A673 (cell line): ENCODE data around the gene ENGASE. TPM values are rescaled to one million over a fixed set of nuclear protein-coding genes. Genes with fewer than 3 reads are reported as not detected.
"Not testable (repeated sequence)": the region's sequence is repeated elsewhere in the genome, so short reads cannot be mapped to it uniquely, and the experiment has no call there.

Experiments used
- BruUV-seq: library from RNA; stranded (reverse); fragments of 400-500 nt; replicated peaks from 2 replicates; lab custom pipeline; 2021; lab: Mats Ljungman, UMichigan
- CTCF ChIA-PET: fragments of 300-600 bp; sonication (Branson Sonifier 250); formaldehyde crosslinking; loops from one replicate; lab custom pipeline; 2022; ENCODE audit warnings: antibody characterized with exemption; lab: Charles Lee
- POLR2A ChIA-PET: fragments of 300-600 bp; sonication (Branson Sonifier 250); formaldehyde crosslinking; loops from one replicate; lab custom pipeline; 2022; ENCODE audit warnings: antibody characterized with exemption; ENCODE audit not compliant: low non-redundant PET; lab: Charles Lee
- DNase-seq: peaks from one replicate; pipeline ENCODE4 v3.0.0-alpha.2; 2015; ENCODE audit warnings: low spot score
- H3K27ac ChIP-seq: fragments of 200-600 bp; sonication (generic); 2 replicates; pipeline ENCODE4 v1.5.1; 2016; ENCODE audit warnings: mixed run types, low read depth, mild to moderate bottlenecking, mixed read lengths, antibody characterized with exemption, low read length; ENCODE audit not compliant: poor library complexity, severe bottlenecking
- H3K27me3 ChIP-seq: fragments of 200-600 bp; sonication (generic); replicated peaks from 2 replicates; pipeline ENCODE4 v1.6.1; 2017; ENCODE audit warnings: mixed run types, low read depth, mild to moderate bottlenecking, mixed read lengths, antibody characterized with exemption, low read length; ENCODE audit not compliant: insufficient read depth, poor library complexity
- H3K36me3 ChIP-seq: fragments of 200-600 bp; sonication (generic); 2 replicates; pipeline ENCODE4 v1.6.1; 2016; ENCODE audit warnings: mixed run types, mild to moderate bottlenecking, mixed read lengths, antibody characterized with exemption, low read length; ENCODE audit not compliant: insufficient read depth, poor library complexity, severe bottlenecking
- H3K4me1 ChIP-seq: fragments of 200-600 bp; sonication (generic); 2 replicates; pipeline ENCODE4 v1.6.1; 2017; ENCODE audit warnings: mixed run types, mild to moderate bottlenecking, mixed read lengths, antibody characterized with exemption, low read length; ENCODE audit not compliant: insufficient read depth, poor library complexity, severe bottlenecking
- H3K4me3 ChIP-seq: fragments of 200-600 bp; sonication (generic); 2 replicates; pipeline ENCODE4 v1.5.1; 2016; ENCODE audit warnings: low read depth, mixed run types, mild to moderate bottlenecking, mixed read lengths, low read length; ENCODE audit not compliant: poor library complexity, severe bottlenecking
- H3K9me3 ChIP-seq: fragments of 200-600 bp; sonication (generic); 2 replicates; pipeline ENCODE4 v1.6.1; 2016; ENCODE audit warnings: mixed run types, low read depth, mild to moderate bottlenecking, mixed read lengths, antibody characterized with exemption, low read length; ENCODE audit not compliant: poor library complexity, severe bottlenecking
- CTCF ChIP-seq: fragments of 300-800, 200-600 bp; sonication (generic); conservative IDR thresholded peaks from 2 replicates; pipeline ENCODE4 v1.5.1; 2017; ENCODE audit warnings: low read depth, mild to moderate bottlenecking, antibody characterized with exemption, low read length, moderate library complexity, mixed read lengths
- EZH2 ChIP-seq: fragments of 200-600 bp; sonication (generic); IDR thresholded peaks from 2 replicates; pipeline ENCODE4 v1.6.1; 2017; ENCODE audit warnings: borderline replicate concordance, low read depth, mild to moderate bottlenecking, mixed read lengths, antibody characterized with exemption, low read length; ENCODE audit not compliant: poor library complexity, severe bottlenecking
- intact Hi-C: fragments of 100-400 bp; cut with micrococcal nuclease; formaldehyde crosslinking; loops from one replicate; pipeline ENCODE4 v1.10.0; 2022; ENCODE audit not compliant: unreplicated experiment
- total RNA-seq: library from RNA; stranded (reverse); gene quantifications from 2 replicates; pipeline ENCODE4 v1.2.3, GENCODE V29; 2021

Gene ENGASE
- total RNA-seq, 1 experiment from 2014 or later = 24.4 TPM

DNA sequence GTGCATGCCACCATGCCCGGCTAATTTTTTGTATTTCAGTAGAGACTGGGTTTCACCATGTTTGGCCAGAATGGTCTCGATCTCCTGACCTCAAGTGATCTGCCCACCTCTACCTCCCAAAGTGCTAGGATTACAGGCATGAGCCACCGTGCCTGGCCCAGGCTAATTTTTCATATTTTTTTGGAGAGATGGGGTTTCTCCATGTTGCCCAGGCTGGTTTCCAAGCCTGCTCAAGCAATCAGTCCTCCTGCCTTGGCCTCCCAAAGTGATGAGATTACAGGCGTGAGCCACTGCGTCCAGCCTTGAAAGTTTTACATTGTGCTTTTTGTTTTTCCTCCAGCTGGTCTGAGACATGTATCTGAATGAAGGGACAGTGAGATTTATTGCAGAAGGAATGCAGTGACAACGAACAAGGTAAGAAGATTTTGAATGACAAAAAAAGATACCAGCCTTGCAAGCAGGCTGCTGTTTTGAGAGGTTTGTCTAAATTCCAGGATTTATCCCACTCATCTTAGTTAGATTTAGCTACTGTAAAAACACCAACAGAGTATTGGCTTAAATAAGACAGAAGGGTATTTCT, 3.4 kb upstream of the ENGASE start:
- Histone ChIP-seq H3K27me3 (no peaks in the 10 kb centered on the region), H3K27ac (no peak overlapping the region), H3K9me3 (no peaks in the 10 kb centered on the region), H3K36me3 (no peaks in the 10 kb centered on the region), H3K4me1 (no peaks in the 10 kb centered on the region), H3K4me3 (no peak overlapping the region)
- ChIA-PET POLR2A (interaction anchor here (0.7 kb wide), 1 partner anchor 282 kb away, joined by 3 read pairs; no protein-coding TSS in a partner anchor), CTCF (no interaction called here)
- intact Hi-C loops = no loop called here
- TF ChIP-seq EZH2 = no peak
- TF ChIP-seq CTCF = no peak
- BruUV-seq = no TSS peak
- no peak for DNase-seq

DNA sequence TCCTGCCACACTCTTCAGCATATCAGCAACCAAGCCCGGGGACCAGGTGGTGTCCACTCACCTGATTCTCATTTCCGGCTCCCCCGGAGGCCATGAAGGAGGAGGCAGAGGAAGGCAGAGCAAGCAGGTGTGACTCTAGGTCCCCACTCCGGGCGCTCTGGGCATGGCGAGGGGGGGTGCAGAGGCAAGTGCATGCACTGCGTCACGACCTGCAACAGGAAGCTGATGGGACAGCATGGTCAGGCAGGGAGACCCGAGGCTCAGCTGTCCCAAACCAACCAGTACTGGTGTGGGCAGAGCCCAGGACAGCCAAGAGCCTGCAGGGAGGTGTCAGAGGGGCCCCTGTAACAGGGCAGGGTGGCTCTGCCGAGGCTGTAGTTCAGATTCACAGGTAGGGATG, 2.1 kb upstream of the ENGASE start:
- Histone ChIP-seq H3K27ac (no peak overlapping the region), H3K27me3 (no peaks in the 10 kb centered on the region), H3K4me1 (no peaks in the 10 kb centered on the region), H3K4me3 (no peak overlapping the region), H3K9me3 (no peaks in the 10 kb centered on the region), H3K36me3 (peaks cover 2% of the 10 kb centered on the region)
- ChIA-PET POLR2A (no interaction called here), CTCF (interaction anchor here (0.6 kb wide), 1 partner anchor 21 kb away, joined by 4 read pairs; no protein-coding TSS in a partner anchor)
- BruUV-seq = no TSS peak
- no peak for DNase-seq
- intact Hi-C loops = no loop called here
- TF ChIP-seq EZH2 = no peak
- no peak for TF ChIP-seq CTCF

GRCh38 chr17:79073016-79073705, 1.5 kb upstream of the ENGASE start:
- intact Hi-C loops = no loop called here
- no peak for TF ChIP-seq EZH2
- BruUV-seq = no TSS peak
- no peaks in the 10 kb centered on the region for H3K27me3 ChIP-seq
- ChIA-PET POLR2A (no interaction called here), CTCF (no interaction called here)
- peaks cover 3% of the 10 kb centered on the region for H3K36me3 ChIP-seq
- H3K9me3 ChIP-seq = no peaks in the 10 kb centered on the region
- no peak overlapping the region for H3K4me3 ChIP-seq
- no peaks in the 10 kb centered on the region for H3K4me1 ChIP-seq
- DNase-seq = no peak
- H3K27ac ChIP-seq = no peak overlapping the region

DNA sequence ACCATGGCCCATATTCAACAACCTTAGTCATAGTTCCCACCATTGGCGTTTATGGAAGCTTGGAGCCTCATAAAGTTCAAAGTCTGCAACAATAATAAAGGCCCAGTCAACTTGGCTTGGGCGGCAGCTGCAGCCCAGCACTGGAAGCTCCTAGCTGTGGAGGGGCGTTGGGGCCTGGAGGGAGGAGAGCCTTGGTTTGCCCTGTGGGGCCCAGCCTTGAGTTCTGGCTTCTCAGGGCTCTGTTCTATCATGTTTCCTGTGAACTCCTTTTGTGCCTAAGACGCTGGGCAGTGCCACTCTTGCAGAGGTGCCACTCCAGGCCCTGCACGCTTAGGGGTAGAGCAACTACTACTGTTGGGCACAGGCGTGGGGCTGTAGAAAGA, 927 bp upstream of the ENGASE start:
- no peaks in the 10 kb centered on the region for H3K9me3 ChIP-seq
- ChIA-PET CTCF (no interaction called here), POLR2A (no interaction called here)
- H3K27me3 ChIP-seq = no peaks in the 10 kb centered on the region
- H3K27ac ChIP-seq = no peak overlapping the region
- BruUV-seq = no TSS peak
- TF ChIP-seq EZH2 (no peak), CTCF (no peak)
- no peaks in the 10 kb centered on the region for H3K4me1 ChIP-seq
- peaks cover 3% of the 10 kb centered on the region for H3K36me3 ChIP-seq
- no peak for DNase-seq
- no peak overlapping the region for H3K4me3 ChIP-seq
- intact Hi-C loops = no loop called here

DNA sequence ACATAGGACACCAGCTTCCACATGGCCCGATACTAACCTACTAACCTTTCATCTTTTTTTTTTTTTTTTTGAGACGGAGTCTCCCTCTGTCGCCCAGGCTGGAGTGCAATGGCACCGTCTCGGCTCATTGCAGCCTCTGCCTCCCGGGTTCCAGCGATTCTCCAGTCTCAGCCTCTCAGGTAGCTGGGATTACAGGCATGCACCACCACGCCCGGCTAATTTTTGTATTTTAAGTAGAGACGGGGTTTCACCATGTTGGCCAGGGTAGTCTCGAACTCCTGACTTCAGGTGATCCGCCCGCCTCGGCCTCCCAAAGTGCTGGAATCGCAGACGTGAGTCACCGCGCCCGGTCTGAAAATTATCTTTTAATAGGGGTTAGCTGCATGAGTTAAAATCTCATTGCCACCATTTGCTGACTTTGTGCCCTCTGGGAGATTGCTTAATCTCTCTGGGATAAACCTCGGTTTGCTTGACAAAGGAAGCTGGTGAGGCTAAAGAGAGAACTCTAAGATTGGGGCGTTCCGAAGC, 439 bp upstream of the ENGASE start:
- CTCF ChIA-PET, BruUV-seq, H3K36me3 ChIP-seq, H3K27ac ChIP-seq, intact Hi-C loops, H3K27me3 ChIP-seq, H3K4me1 ChIP-seq, DNase-seq, H3K9me3 ChIP-seq: not testable (repeated sequence)
- peak overlapping the region; percentile 82 for H3K4me3 ChIP-seq
- POLR2A ChIA-PET = interaction anchor here (0.6 kb wide), 3 partner anchors 15 to 377 kb away, joined by 3 to 18 read pairs (median 3); no protein-coding TSS in a partner anchor
